ENCODE measurements around the gene CDK14. TPM values are rescaled to one million over a fixed set of nuclear protein-coding genes. Genes with fewer than 3 reads are reported as not detected.

CDK14 gene
- total and polyA plus RNA-seq, 10 of the 15 experiments (the other 5 are each of a cell fraction or from before 2014, with no cell fraction given), result 6.5 to 61.3 (median 24.2) TPM

- TF ChIP-seq CREB1 (IDR thresholded peaks at IDR 0.05; ENCODE audit: low read depth), result peak; percentile 20; the same call in 1 of the 2 replicates
- TF ChIP-seq IRF5 (IDR thresholded peaks at IDR 0.05; ENCODE audit: borderline replicate concordance), result no peak
Observed at GRCh38 chr7:90660819-90661218, 64.7 kb downstream of the CDK14 start (continued).

GRCh38 chr7:90661290-90662151, 65.4 kb downstream of the CDK14 start:
- POLR2A ChIA-PET, result interaction anchor here (1.0 to 1.3 kb wide), 2 partner anchors 16 to 25 kb away, joined by 3 read pairs; no protein-coding TSS in a partner anchor
- H3K4me2 ChIP-seq (ENCODE audit: control insufficient read depth, insufficient read depth), result peak overlapping the region; percentile 51
- BruUV-seq (replicated peaks), result no TSS peak
- no peak overlapping the region for H3K4me3 ChIP-seq
- CTCF ChIA-PET, result interaction anchor here (1.3 to 4.1 kb wide), 5 partner anchors 12 to 48 kb away, joined by 3 to 14 read pairs (median 8); no protein-coding TSS in a partner anchor
- SMC1A ChIA-PET (ENCODE audit: uncharacterized antibody, unreplicated experiment), result interaction anchor here (1.2 to 3.2 kb wide), 9 partner anchors 10 to 64 kb away, joined by 3 to 16 read pairs (median 6); no protein-coding TSS in a partner anchor
- no peak overlapping the region for H3K9ac ChIP-seq (ENCODE audit: control insufficient read depth, insufficient read depth, low read length)
- no peak for DNase-seq (ENCODE audit: low read depth, low spot score)
- H3K9me3 ChIP-seq (replicated peaks; ENCODE audit: control insufficient read depth, insufficient read depth, low read length), result no peaks in the 10 kb centered on the region; the same call in 2 of the 3 replicates
- H3K36me3 ChIP-seq (ENCODE audit: control insufficient read depth in 2 of 2, insufficient read depth in 2 of 2, low read length in 1 of 2), result no peaks in the 10 kb centered on the region
- H3K27me3 ChIP-seq (replicated peaks in 1 of 2; ENCODE audit: control insufficient read depth in 2 of 2, insufficient read depth in 2 of 2, low read length in 1 of 2), result no peaks in the 10 kb centered on the region
- intact Hi-C loops (cut with micrococcal nuclease; ENCODE audit: unreplicated experiment) (no loop called here), in situ Hi-C loops (cut with MboI) (no loop called here)
- peak; percentile 50 for ATAC-seq
- no peaks in the 10 kb centered on the region for H4K20me1 ChIP-seq (ENCODE audit: control insufficient read depth, insufficient read depth)
- H3K27ac ChIP-seq (ENCODE audit: control insufficient read depth, insufficient read depth), result peak overlapping the region; percentile 11; the same call in 1 of the 2 replicates
- TF ChIP-seq SUPT20H (IDR thresholded peaks at IDR 0.05; ENCODE audit: borderline replicate concordance, control insufficient read depth, low read depth, low read length), result no peak
- no peak for TF ChIP-seq ASH2L (IDR thresholded peaks at IDR 0.05; ENCODE audit: borderline replicate concordance, low read depth)
- TF ChIP-seq CREB1 (IDR thresholded peaks at IDR 0.05; ENCODE audit: low read depth), result no peak
- WGBS (ENCODE audit: insufficient coverage, insufficient replicate concordance, low lambda C conversion rate, missing lambda C conversion rate), result 31% methylated on average over 6 of the region's 6 CpGs
- H3K4me1 ChIP-seq (ENCODE audit: control insufficient read depth, insufficient read depth, low read length), result peaks cover 31% of the 10 kb centered on the region
- FAIRE-seq, result no peak
- no peaks in the 10 kb centered on the region for H3K79me2 ChIP-seq (ENCODE audit: control insufficient read depth, insufficient read depth, low read length)
- H2AFZ ChIP-seq (ENCODE audit: control insufficient read depth, low read depth, low read length), result peak overlapping the region; percentile 17
- RAD21 ChIA-PET (ENCODE audit: unreplicated experiment), result interaction anchor here (0.7 to 1.9 kb wide), 9 partner anchors 15 to 48 kb away, joined by 3 to 6 read pairs (median 3); no protein-coding TSS in a partner anchor

All from GM12878 (cell line).